Gastrocnemius medialis (tissue), 4 donors: ENCODE data around the gene MUL1.

Experiments
- CTCF ChIP-seq, 5 experiments: fragments of 450-650 bp in 3 of 5; fragments of 200-600 bp in 2 of 5; sonication (generic) in 2 of 5; IDR thresholded peaks in 4 of 5; conservative IDR thresholded peaks in 1 of 5; 1 replicate in 4 of 5; 2 replicates in 1 of 5; pipeline ENCODE4 v1.5.1; 2016 to 2019; ENCODE audit warnings: antibody characterized with exemption in 5 of 5, mild to moderate bottlenecking in 3 of 5, moderate library complexity in 3 of 5
- POLR2A ChIP-seq, 2 donors: fragments of 450-650 bp; IDR thresholded peaks; one replicate each; pipeline ENCODE4 v1.6.1; 2017; ENCODE audit warnings: antibody characterized with exemption in 2 of 2, mild to moderate bottlenecking in 2 of 2, moderate library complexity in 2 of 2

GRCh38 chr1:20483098-20483832 is 24.7 kb downstream of the MUL1 start:
- TF ChIP-seq CTCF (IDR thresholded peaks at IDR 0.05 in 4 of 5, conservative IDR thresholded peaks at IDR 0.05 in 1 of 5) (no peak), POLR2A (IDR thresholded peaks at IDR 0.05) (no peak)
